Measurements from ENCODE around the gene FRY.
"Not testable (repeated sequence)": the region's sequence is repeated elsewhere in the genome, so short reads cannot be mapped to it uniquely, and the experiment has no call there.

The FRY gene

GRCh38 chr13:32044446-32044845 lies 12.9 kb downstream of the FRY start:
- DNase-seq: no peak

GRCh38 chr13:32045537-32045936 lies 14.0 kb downstream of the FRY start:
- DNase-seq: no peak

- DNase-seq: peak; percentile 6
Measured at GRCh38 chr13:32045982-32046785, 14.6 kb downstream of the FRY start.

GRCh38 chr13:32047088-32047487 lies 15.5 kb downstream of the FRY start:
- DNase-seq: no peak

- DNase-seq: no peak
Measured at GRCh38 chr13:32047793-32048192, 16.2 kb downstream of the FRY start.

- DNase-seq: no peak
Measured at GRCh38 chr13:32048816-32049215, 17.2 kb downstream of the FRY start.

GRCh38 chr13:32051156-32051555 lies 19.6 kb downstream of the FRY start:
- no peak for DNase-seq

DNA sequence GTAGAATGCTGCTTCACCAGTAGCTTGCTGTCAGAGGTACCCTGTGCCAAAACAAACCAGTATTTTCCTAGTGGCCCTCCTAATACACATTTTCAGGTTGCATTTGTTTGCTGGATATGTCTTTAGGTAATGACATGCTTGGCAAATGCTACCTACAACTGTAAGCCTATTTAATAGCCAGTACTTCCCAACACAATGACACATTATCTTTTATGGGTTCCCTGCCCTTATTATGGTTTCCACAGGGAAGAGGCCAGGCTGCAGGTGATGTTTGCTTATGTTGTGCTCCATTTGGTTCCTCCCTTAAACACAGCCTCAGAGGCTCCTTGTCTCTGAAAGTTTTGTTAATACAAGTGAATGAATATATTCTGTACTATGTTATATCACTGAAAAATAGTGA lies 24.7 kb downstream of the FRY start:
- DNase-seq: no peak

DNA sequence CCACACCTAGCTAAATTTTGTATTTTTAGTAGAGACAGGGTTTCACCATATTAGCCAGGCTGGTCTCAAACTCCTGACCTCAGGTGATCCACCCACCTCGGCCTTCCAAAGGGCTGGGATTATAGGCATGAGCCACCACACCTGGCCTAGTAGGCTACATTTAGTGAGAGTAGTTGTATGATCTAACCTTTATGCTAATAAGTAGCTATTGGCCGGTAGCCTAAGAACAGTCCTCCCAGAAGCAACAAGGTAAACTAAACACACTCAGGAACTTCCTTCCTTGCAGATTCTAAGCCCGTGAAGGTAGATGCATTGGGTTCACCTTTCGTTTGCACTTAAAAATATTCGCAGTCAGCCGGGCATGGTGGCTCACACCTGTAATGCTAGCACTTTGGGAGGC lies 25.8 kb downstream of the FRY start:
- not testable (repeated sequence) for DNase-seq

GRCh38 chr13:32059511-32059984 lies 28.0 kb downstream of the FRY start:
- DNase-seq: no peak

DNA sequence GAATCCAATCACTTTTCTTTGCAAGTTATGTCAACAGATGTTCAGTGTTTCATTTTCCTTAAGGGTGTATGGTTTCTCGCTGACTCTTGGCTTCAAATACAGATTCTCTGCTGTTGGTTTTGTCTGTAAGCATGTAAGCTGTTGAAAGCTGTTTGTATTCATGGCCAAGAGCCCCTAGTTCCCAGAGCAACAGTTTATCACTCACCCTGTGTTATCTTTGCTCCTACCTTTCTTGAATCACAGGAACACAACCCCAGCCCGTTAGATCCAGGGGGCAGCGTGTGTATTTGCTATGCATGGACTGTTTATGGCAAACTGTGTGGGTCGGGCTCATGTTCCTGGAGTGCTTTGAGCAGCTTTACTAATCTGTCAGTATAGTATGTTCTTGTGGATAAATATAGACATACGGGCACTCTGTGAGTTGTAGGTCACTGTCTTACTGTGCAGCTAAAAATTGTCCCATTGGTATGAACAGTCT lies 28.9 kb downstream of the FRY start:
- DNase-seq: no peak

DNA sequence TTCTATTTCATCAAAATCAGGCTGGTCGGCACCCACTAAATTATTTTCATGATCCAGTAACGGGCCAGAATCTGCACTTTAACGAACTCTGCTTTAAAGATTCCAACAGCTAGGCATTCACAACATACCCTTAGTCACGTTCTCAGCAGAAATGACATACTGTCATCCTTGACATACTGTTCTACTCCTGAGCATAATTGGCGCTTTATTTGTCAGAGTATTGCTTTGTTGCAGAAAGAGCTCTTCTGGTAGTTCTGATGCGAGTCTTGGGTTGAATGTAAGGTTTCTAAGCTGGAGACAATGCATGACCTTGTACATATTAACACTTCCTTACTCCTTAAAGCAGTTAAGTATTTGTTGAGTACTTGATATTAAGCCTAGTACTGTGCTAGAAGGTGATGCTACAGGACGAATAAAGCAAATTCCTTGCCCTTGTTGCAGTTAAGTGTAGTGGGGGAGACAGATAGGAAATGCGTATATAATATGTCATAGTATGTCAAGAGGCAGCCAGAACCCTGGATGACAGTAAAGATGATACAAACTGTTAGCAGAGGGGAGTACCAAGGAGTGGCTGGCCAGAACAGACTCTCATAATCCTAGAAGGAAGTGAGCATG lies 32.2 kb downstream of the FRY start:
- DNase-seq: no peak

- no peak for DNase-seq
Measured at GRCh38 chr13:32067149-32067961, 35.8 kb downstream of the FRY start.

- DNase-seq: no peak
Measured at GRCh38 chr13:32068255-32068654, 36.7 kb downstream of the FRY start.

DNA sequence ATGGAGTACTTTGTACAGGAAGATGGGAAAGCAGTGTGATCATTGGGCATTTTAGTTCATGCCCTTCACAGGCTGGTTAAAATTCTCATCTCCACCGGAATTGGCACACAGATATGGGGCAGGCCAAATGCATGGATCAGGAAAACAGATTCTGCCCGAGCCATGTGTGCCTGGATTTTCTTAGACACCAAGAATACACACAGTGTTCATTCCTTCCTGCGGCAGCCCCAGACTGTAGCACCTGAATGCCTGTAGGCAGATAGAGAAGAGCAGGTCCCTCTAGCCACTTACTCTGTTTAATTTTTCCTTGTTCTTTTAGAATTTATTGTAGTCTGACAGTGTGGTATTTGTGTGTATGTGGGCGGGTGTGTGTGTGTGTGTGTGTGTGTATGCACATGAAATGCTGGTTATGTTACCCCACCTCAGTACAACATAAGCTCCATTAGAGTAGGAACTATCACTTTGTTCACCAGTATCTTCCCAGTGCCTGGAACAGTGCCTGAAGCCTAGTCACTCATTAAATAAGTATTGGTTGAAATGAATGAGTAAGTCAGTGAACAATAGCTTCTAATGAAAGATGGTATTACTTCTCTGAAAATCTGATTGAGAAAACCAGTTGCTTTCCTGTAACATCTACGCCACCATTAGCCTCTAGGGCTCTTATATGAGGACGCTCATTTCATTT lies 41.7 kb downstream of the FRY start:
- no peak for DNase-seq

GRCh38 chr13:32075170-32075851 lies 43.7 kb downstream of the FRY start:
- DNase-seq: no peak

GRCh38 chr13:32079587-32079986 lies 48.0 kb downstream of the FRY start:
- no peak for DNase-seq

GRCh38 chr13:32080328-32080744 lies 48.8 kb downstream of the FRY start:
- no peak for DNase-seq

DNA sequence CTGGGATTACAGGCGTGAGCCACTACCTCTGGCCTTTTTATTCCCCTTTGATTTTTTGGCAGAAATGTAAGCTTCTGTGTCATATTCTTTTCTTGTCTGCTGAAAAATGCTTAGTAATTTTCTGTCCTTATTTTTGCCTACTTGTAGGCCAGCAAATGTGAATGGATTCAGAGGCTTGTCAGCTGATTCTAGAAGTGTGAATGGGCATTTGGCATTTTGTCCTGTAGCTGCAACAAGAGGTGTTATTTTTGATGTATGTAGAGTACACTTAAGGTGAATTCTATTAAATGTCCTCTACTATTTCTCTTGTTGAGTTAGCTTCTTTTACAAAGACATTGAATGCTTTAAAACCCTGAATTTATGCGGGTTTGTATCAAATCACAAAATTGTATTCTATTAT lies 50.0 kb downstream of the FRY start:
- no peak for DNase-seq

DNA sequence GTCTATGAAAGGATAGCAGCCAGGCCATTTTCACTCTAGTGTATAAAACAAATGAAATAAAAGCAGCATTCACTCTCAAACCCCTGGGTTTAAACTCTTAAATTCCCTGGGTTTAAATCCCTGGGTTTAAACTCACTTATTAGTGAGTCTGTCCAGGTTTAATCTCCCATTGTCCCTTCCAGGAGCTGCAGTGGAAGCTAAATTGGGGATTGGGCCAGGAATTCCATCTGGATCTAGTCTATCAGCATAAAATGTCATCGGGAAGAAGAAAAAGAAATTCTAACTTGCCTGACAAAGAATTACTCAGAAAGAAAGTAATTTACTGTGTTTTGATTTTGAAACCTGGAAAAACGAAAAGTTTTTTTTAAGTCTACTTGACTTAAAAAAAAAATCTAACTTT lies 54.8 kb downstream of the FRY start:
- no peak for DNase-seq

GRCh38 chr13:32086791-32087441 lies 55.3 kb downstream of the FRY start:
- DNase-seq: no peak
